Measurements from ENCODE around the gene ZNF407. TPM values are rescaled to one million over a fixed set of nuclear protein-coding genes. Genes with fewer than 3 reads are reported as not detected.

Gene ZNF407
- total and polyA plus RNA-seq, 2 of the 13 experiments (the other 11 are each of a cell fraction or from before 2014, with no cell fraction given), result 2.3 to 8.7 TPM

DNA sequence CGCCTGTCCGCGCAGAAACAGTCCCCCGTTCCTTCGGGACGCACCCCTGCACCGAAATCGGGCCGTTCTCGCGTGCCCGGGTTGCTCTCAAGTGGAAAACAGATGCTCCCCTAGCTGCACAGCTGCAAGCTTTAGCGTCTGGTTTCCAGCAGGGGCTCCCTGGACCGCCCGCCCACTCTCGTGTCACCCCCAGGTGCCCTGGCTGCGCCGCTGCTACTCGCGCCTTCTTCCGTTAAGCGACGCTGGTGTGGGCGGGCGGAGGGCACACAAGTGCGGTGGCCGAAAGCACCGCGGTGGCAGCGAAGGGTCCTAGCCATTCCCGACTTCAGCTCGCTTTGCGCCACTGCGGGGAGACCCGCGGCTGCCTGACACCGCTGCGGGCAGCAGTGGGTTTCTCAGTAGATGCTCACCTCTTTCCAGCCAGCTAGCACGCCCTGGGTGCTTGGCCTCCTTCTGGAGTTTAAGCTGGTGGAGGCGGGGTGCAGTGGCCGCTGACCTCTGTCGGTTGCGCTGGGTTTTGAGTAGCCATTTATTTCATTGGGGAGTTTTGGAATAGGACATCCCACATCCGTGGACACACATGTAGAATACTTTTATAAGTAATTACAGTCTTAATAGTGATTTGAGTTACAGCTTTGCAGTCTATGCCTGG lies 806 bp downstream of the ZNF407 start (continued):
- peak; percentile 88 for TF ChIP-seq ZNF687 (CRISPR knock-in tag; IDR thresholded peaks at IDR 0.05)
- TF ChIP-seq ZNF891 (CRISPR knock-in tag; IDR thresholded peaks at IDR 0.05), result peak; percentile 92
- TF ChIP-seq LBX2 (CRISPR knock-in tag; IDR thresholded peaks at IDR 0.05; ENCODE audit: borderline replicate concordance), result 0 out of 2 replicates have a peak, but pooled peaks have one; percentile 32
- TF ChIP-seq NCOA1 (CRISPR knock-in tag; IDR thresholded peaks at IDR 0.05), result no peak
- 0 out of 2 replicates have a peak, but pooled peaks have one; percentile 15 for TF ChIP-seq ZNF205 (CRISPR knock-in tag; IDR thresholded peaks at IDR 0.05)
- TF ChIP-seq, protein P1, sequence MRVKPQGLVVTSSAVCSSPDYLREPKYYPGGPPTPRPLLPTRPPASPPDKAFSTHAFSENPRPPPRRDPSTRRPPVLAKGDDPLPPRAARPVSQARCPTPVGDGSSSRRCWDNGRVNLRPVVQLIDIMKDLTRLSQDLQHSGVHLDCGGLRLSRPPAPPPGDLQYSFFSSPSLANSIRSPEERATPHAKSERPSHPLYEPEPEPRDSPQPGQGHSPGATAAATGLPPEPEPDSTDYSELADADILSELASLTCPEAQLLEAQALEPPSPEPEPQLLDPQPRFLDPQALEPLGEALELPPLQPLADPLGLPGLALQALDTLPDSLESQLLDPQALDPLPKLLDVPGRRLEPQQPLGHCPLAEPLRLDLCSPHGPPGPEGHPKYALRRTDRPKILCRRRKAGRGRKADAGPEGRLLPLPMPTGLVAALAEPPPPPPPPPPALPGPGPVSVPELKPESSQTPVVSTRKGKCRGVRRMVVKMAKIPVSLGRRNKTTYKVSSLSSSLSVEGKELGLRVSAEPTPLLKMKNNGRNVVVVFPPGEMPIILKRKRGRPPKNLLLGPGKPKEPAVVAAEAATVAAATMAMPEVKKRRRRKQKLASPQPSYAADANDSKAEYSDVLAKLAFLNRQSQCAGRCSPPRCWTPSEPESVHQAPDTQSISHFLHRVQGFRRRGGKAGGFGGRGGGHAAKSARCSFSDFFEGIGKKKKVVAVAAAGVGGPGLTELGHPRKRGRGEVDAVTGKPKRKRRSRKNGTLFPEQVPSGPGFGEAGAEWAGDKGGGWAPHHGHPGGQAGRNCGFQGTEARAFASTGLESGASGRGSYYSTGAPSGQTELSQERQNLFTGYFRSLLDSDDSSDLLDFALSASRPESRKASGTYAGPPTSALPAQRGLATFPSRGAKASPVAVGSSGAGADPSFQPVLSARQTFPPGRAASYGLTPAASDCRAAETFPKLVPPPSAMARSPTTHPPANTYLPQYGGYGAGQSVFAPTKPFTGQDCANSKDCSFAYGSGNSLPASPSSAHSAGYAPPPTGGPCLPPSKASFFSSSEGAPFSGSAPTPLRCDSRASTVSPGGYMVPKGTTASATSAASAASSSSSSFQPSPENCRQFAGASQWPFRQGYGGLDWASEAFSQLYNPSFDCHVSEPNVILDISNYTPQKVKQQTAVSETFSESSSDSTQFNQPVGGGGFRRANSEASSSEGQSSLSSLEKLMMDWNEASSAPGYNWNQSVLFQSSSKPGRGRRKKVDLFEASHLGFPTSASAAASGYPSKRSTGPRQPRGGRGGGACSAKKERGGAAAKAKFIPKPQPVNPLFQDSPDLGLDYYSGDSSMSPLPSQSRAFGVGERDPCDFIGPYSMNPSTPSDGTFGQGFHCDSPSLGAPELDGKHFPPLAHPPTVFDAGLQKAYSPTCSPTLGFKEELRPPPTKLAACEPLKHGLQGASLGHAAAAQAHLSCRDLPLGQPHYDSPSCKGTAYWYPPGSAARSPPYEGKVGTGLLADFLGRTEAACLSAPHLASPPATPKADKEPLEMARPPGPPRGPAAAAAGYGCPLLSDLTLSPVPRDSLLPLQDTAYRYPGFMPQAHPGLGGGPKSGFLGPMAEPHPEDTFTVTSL (CRISPR knock-in tag; IDR thresholded peaks at IDR 0.05; ENCODE audit: borderline replicate concordance), result no peak
- TF ChIP-seq SMARCE1 (IDR thresholded peaks at IDR 0.05; ENCODE audit: borderline replicate concordance), result no peak
- TF ChIP-seq BORCS8-MEF2B (CRISPR knock-in tag; IDR thresholded peaks at IDR 0.05), result peak; percentile 70; the same call in 1 of the 2 replicates
- TF ChIP-seq MTF2 (CRISPR knock-in tag; IDR thresholded peaks at IDR 0.05; ENCODE audit: borderline replicate concordance), result no peak
- no peak for TF ChIP-seq ZNF451 (CRISPR knock-in tag; IDR thresholded peaks at IDR 0.05)
- TF ChIP-seq, protein P2, sequence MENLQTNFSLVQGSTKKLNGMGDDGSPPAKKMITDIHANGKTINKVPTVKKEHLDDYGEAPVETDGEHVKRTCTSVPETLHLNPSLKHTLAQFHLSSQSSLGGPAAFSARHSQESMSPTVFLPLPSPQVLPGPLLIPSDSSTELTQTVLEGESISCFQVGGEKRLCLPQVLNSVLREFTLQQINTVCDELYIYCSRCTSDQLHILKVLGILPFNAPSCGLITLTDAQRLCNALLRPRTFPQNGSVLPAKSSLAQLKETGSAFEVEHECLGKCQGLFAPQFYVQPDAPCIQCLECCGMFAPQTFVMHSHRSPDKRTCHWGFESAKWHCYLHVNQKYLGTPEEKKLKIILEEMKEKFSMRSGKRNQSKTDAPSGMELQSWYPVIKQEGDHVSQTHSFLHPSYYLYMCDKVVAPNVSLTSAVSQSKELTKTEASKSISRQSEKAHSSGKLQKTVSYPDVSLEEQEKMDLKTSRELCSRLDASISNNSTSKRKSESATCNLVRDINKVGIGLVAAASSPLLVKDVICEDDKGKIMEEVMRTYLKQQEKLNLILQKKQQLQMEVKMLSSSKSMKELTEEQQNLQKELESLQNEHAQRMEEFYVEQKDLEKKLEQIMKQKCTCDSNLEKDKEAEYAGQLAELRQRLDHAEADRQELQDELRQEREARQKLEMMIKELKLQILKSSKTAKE (CRISPR knock-in tag; IDR thresholded peaks at IDR 0.05; ENCODE audit: borderline replicate concordance), result no peak
- TF ChIP-seq PLSCR1 (CRISPR knock-in tag; IDR thresholded peaks at IDR 0.05; ENCODE audit: borderline replicate concordance), result no peak
- TF ChIP-seq ZNF180 (CRISPR knock-in tag; IDR thresholded peaks at IDR 0.05; ENCODE audit: borderline replicate concordance, low read depth), result no peak
